ENCODE measurements around the gene MAML2.

The MAML2 gene

DNA sequence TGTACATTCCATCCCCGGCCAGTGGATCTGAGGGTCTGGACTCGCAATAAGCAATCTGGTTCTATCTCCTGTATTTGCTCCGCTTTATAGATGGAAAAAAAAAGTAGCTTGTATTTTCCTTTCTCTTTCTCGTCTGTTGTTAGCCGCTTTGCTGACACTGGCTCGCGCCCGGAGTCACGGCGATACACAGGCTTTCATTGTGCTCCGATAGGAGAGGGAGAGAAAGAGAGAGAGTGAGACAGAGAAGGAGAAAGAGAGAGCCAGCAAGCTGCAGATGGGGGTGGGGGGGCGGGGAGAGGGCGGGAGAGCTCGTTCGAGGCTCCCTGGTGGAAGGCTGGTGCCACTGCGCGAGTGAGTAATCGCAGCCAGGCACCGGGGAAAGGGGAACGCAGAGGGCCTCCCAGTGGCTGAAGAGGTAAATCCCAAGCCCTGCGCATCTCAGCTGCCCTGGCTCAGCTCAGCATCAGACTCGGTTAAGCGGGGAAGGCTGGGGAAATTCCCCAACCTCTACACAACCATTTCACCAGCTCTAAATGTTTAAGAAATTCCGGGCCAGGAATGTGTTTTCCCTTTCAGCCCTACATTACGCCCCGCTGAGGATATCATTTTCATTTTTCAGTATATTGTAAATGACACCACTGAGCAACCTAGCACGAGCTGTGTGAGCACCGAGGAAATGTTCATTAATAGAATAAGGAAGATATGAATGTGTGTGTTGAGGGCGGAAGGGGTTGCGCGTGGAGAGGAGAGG, at the start of gene MAML2:
MAML2 (minus strand) TSS at position 235 of the 751 bp plus-strand sequence. CDS start 1,300 bp downstream, outside the sequence.
- peak; percentile 90 for DNase-seq

GRCh38 chr11:96391698-96392307, 48.8 kb upstream of the MAML2 start:
- DNase-seq: no peak

DNA sequence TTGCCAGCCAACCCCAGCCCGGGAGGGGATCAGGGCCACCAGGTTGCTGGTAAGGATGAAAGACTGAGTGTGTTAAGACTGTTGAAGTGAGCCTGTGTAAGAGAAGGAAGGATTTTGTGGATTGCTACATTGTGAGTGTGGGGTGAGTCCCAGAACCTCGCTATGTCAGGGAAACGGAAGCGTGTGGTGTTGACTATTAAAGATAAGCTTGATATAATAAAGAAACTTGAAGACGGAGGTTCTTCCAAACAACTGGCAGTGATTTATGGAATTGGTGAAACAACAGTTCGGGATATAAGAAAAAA, 47.4 kb upstream of the MAML2 start:
- no peak for DNase-seq

- peak; percentile 94 for DNase-seq
Measured at GRCh38 chr11:96389720-96390487, 46.9 kb upstream of the MAML2 start, which contains the start of the genes CCDC82 and JRKL. Gene CCDC82, minus strand, starts transcription at chr11:96389912. Its CDS starts 5,165 bp downstream, at chr11:96384747. Gene JRKL, plus strand, starts transcription at chr11:96390013. Its CDS starts 637 bp downstream, at chr11:96390650.

DNA sequence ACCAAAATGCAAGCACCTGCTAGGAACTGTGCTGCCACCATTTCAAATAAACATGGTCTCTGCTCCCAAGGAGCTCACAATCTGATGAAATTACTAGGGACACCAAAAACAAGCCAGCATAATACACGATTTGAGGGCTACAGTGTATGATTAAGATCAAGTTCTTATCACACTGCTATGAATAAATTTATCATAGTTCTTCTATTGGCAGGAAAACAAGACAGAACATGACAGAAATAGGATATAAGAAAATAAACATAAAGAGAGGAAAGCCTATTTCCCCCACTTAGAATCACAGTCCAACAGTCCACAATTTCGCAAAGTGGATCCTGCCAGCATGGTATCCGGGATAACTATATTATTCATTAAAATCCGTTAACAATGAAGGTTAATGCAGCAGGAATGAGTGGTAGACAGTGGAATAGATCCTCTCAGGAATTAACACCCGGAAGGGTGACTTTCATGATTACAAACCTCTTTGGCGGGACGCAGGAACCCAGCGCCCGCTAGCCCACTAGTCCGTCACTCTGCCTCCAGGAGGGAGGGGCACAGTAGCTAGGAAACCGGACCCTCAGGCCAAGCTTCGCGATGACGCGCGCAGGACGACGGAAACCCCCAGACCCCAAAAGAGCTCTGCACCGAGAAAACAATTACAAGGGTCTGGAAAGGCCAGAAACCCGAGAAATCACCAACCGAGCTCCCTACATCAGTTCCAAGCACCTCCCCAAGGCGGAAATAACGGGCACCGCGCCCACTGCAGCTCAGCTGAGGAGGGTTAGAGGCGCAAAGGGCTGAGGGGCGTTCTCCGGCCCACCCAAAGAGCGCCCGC, 46.1 kb upstream of the MAML2 start:
- no peak for DNase-seq

DNA sequence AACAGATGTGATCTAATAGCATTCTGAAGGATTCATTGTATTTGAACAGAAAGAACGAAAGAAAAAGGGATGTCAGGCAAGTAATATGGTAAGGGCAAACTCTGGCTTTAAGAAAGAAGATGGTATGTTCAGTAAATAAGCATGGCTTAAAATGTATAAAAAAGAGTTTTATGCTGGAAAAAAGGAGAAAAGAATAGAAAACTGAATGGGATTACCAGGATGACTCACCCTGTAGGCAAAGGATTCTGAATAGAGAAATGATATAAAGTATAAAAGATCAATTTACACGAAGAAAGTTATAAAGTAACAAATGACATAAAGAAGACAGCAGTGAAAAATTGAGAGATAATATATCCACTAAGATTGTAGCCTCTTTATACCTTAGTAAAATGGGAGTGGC, 42.2 kb upstream of the MAML2 start:
- DNase-seq: no peak

- DNase-seq: no peak
Measured at GRCh38 chr11:96384156-96384555, 41.2 kb upstream of the MAML2 start.

GRCh38 chr11:96376796-96377195, 33.8 kb upstream of the MAML2 start:
- DNase-seq: no peak

DNA sequence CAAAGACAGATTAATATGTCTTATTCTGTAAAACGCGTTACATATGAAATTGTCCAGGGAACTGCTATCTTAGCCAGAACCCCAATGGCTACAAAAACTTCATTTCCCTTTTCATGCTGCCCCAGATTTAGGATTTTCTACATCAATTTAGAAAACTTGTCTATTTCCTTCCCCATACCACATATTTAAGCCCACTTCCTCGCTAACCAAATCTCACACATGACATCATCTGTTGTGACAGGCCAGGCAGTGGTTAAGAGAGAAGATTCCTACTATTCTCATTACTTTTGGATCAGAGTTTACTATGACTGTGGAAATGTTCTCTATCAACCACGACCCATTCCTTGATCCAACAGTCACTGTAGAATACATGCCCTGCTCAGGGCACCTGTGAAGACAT, 30.8 kb upstream of the MAML2 start:
- no peak for DNase-seq

- no peak for DNase-seq
Measured at GRCh38 chr11:96367342-96367741, 24.3 kb upstream of the MAML2 start.

DNA sequence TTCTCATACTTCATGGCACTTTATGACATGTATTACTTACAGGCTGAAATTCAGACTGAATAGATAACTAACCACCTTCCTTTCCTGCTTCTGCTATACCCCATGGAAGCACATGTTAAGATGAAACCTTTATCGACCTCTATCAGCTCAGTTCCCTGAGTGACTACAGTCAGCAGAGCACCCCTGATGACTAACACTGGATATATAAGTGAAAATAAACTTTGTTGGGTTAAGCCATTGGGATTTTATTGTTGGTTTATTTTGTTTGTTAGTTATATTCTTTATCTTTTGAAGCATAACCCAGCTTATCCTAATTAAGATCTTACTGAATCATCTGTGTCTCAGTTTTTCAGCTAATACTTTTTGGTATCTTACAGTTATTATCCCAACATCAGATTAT, 23.0 kb upstream of the MAML2 start:
- DNase-seq: no peak

DNA sequence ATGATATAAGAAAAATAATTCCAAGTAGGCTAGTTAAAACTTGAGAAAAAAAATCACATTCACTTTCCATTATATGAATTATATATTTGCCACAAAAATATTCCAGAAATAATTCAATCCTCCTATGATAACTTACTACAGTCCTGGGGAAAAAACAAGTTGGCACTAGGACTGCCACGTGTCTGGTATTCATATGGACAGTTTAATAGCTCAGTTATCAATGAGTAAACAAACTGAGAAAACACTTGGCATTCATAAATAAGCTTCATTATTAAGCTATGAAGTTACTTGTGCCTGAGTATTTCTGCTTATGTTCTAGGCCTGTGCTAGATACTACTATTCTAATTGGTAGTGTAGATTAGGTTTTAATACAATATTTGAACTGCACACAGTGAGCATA, 22.5 kb upstream of the MAML2 start:
- no peak for DNase-seq

DNA sequence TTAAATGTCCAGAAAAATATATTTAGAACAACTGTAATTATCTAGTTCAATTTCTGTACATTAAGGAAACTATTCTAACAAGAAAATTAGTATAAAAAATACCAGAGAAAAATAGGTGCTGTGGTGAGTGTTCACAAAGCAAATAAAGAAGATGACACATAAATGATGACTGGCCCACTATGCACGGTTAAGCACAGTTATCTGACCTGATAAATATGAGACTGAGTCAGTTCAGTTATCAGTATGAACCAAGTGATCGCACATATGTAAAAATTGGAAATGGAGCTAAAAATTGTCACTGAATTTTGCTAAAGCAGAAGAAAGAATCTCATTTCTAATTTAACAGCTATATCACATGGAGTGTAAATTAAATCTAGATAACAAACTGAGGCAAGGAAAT, 18.8 kb upstream of the MAML2 start:
- no peak for DNase-seq

DNA sequence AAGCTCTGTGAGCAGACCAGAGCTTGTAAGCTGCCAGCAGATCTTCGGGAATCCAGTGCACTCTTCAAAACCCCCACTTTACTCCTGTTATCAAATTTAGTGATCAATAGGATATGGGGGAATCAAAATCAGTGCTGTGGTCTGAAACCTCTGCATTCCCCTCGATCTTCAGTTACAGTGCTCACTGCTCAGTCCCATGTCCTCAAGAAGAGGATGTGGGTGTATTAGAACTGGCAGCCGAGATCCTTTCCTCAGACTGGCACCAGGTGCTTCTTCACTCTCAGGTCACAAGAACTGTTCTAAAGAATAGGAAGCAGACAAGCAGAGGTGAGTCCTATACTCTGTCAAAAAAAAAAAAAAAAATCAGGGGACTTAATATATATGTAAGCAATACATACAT, 15.3 kb upstream of the MAML2 start:
- no peak for DNase-seq

- DNase-seq: no peak
Measured at GRCh38 chr11:96357794-96358193, 14.8 kb upstream of the MAML2 start.

DNA sequence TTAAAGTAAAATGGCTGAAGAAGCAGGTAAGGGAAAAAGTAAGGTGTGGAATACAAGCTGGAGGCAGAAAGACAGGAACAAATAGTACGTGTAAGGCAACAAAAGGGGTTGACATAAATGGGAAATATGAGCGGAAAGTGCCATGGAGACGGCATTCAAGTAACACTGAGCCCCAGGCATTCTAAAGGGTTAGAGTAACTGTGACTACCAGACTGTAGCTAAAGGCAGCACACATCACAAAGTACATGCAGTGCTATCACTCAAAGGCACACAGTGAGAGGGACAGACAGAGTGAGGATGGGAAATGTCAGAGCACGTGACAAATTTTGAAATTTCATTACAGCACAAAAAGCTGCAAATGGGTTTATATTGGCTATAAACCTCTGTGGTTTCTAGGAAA, 13.9 kb upstream of the MAML2 start:
- no peak for DNase-seq

DNA sequence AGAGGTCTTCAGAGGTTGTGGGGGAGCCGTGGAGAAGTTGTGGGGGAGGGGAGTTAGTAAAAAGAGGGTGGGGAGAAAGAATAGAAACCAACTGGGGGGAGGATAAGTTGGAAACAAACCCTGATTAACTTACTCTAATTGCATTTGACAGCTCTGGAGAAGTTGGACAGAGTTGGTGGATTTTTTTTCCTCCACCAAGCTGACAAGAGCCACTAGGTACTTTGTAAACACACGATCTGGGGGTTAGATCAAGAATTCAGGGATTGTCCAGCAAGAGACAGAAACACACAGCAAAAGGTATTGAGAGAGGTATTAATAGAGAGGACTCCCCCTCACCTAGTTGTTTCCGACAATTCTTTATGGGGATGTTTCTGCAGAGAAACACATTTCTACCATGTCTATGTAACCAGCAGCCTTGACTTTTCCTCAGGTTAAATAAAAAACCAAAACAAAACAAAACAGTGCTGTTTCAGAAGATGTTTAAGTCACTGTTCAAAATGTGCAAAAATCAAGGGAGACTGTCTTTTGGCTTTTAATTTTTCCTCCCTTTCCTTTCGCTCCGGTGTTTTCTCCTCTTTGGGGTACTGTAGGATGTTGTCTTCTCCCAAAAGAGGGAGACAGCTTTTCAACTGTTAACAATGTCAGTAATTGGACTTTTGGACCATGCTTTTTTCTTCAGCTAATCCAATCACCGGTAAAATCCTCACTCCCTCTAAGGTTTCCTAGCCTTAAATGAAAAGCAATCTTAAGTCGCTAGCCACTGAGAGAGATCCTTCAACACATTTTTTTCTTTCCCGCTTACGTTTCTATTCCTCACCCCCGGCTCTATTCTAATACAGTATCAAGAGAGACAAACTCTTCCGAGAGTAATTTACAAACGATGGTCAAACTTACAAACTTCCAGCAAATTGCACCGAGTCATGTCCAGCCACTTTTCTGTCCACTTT, 708 bp downstream of the MAML2 start:
- DNase-seq: no peak

- peak; percentile 69 for DNase-seq
Measured at GRCh38 chr11:96341211-96342013, 1.6 kb downstream of the MAML2 start.

GRCh38 chr11:96340555-96340885, 2.5 kb downstream of the MAML2 start:
- DNase-seq: no peak

GRCh38 chr11:96339706-96340554, 3.1 kb downstream of the MAML2 start:
- no peak for DNase-seq
